GM18519 (cell line): ENCODE data around the gene SOX8.

Source experiments
- ATAC-seq: cut with Tn5 transposase; IDR thresholded peaks from one replicate; pipeline ENCODE4 v1.9.1; 2021; ENCODE audit warnings: mild to moderate bottlenecking, moderate library complexity; ENCODE audit not compliant: unreplicated experiment, low FRiP score

The SOX8 gene

DNA sequence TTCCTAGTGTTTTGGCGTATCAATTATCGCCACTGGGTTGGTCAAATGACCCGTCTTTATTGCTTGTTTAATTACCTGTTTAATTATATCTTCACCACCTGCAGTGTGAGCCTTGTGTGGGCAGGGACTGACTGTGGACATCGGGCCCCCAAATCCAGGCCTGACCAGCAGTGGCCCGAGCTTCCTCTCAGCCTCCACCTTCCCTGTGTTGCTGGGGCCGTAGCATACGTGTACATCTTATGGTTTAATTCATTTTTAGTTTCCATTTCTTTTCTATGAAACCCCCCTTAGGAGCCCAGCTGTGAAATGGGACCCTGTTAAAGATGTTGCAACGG is 9.6 kb upstream of the SOX8 start:
- ATAC-seq = no peak

DNA sequence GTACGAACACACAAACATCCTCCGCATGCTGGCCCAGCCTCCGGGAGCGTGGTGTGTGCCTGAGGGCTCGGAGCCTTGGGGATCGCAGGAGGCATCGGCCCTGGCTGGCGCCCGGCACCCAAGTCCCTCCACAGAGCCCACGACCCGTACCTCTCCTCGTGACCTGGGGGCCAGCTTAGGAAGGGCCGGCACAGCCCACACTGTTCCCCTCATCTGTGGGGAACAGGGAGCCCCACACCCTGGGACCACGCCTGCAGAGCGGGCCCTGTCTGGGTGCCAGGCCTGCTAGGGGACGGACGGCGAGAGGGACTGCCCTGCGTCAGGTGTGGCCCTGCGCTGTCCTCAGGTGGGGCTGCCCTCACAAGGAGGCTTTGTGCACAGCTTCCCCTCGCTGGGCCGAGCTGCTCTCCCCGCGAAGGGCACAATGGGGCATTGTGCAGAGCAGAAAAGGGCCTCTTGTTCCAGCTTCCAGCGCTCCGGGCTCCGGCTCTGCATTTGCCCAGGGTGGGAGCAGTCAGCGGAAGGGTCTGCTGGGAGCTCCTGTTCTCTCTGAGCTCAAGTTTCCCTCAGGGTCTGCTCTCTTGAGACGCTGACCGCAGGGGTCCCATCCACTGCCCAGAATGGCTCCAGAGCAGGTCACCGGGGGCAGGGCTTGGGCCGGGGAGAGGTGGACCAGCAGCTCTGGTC is 9.1 kb upstream of the SOX8 start:
- ATAC-seq = no peak

DNA sequence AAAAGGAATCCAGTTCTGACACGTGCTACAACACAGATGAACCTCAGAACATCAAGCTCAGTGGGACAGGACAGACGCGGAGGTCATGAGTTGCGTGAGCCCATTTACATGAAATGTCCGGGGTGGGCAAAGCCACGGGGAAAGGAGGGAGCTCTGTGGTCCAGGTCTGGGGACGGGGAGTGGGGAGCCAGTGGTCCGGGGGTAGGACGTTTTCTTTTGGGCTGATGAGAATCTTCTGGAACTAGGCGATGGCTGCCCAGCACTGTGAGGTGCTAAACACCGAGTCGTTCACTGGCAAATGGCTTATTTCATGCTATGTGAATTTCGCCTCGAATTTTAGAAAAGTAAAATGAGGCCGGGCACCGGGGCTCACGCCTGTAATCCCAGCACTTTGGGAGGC is 8.2 kb upstream of the SOX8 start:
- ATAC-seq = no peak

DNA sequence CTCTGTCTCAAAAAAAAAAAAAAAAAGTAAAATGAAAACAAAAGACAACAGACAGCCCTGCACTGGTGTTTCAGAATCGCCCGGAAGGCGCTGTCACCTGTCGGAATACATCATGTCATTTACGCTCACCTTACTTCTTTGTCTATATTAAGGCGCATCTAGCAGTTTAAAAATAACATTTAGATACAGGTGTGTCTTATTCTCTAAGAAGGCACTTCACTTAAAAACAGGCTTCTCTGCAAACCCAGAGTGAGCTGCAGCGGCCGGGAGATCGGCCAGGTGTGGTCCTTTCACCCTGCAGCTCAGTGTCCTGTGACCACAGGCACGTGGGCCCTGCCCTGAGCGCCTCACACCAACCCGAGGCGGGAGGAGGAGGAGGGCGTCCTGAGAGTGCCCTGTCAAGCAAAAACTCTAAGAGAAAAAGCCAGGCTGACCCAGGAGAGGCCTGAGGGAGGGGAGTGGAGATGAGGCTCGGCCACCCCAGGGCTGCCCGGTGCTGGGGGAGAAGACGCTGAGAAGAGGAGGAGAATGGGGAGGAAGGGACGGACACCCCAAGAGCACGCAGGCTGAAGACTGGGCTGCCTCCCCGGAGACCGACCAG is 7.5 kb upstream of the SOX8 start:
- no peak for ATAC-seq

DNA sequence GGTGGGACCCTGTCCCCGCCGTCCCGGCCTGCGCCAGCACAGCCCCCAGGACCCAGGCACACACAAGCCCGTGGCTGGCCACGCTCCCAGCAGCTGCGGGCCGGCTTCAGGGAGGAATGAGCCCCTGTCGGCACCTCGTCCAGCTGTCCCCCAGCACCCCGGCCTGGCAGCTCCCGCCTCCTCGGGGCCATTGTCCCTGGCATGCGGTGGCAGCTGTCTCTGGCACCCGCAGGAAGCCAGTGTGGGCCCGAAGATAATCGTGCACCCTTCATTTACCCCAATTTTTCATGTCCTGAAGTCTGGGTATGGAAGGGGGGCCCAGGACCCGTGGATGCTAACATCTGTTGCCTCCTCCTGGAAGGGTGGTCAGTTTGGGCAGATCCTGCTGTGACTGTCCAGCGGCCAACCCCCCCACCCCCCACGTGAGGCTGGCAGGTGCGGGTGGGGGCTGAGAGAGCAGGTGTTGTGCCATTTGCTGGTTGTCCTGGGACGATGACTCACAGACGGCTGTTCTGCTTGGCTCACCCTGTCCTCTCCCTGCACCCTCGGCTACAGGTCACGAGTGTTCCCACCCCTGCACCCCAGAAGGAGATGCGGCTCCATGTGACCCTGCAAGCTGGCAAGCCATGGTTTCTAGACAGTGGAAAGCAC is 6.8 kb upstream of the SOX8 start:
- no peak for ATAC-seq

DNA sequence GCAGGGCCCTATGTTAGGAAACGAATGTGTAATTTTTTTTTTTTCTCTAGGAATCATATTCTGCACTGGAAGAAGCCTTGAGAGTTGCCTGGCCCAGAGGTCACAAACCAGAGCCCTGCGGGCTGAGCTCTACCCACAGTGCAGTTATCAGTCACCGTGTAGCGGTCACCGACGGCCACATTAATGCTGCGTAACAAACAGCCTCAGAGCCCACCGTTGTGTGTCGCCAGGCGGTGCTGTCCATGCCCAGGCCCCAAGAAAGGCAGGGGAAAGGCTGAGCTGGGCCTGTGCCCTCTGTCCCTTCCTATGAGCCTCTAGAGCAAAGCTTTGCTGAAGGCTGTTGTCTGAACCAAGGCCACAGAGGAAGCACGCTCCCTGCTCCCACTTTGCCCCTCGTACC is 6.3 kb upstream of the SOX8 start:
- ATAC-seq = no peak

DNA sequence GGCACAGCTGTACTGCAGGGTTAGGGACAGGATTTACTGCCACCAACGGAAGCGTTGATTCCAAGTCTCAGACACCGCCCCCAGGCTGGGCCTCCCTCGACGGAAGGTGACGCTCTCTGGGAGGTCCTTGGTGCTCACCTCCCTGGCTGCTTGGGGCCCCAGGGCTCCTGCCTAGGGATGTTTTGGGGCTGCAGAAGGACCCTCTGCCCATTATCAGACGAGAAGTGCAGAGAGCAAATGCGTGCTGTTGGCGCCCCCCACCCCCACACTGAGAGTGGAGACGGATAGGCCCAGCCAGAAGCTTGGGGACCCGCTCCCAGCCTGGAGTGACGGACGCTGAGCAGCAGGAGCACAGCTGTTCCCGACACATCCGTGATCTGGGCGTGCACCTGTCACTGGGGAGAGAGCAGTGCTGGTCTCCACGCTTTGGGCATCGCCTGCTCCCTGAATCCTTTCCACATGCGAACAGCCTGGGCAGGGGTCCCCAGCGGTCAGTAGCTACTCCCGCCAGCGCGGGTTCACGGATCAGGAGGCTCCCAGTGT is 5.1 kb upstream of the SOX8 start:
- no peak for ATAC-seq

DNA sequence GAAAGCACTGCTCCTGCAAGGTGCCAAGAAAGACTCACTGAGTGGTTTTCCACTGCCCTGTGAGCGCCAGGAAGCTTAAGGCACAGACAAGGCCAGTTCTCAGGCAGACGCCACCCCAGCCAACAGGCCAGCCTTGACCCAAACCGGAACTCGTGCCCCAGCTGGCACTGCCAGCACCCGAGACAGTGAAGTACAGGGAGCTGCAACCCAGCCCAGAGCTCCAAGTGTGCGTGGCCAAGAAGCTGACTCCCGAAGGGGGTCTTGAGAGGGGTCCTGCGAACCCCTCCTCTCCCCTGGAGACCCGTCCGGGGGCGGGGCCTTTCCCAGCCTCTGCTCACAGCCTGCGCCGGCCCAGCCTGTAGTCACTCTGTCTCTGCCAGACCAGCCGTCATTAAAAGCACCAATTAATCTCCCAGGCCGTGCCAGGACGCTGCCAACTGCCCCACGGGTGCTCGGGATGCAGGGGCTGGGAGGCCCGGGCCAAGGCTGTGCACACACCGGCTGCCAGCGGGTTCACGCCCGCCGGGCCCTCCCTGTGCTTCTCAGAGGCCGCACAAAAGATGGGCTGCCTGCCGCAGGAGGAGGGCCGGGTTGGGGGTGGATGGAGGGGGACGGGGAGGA is 4.4 kb upstream of the SOX8 start:
- no peak for ATAC-seq

DNA sequence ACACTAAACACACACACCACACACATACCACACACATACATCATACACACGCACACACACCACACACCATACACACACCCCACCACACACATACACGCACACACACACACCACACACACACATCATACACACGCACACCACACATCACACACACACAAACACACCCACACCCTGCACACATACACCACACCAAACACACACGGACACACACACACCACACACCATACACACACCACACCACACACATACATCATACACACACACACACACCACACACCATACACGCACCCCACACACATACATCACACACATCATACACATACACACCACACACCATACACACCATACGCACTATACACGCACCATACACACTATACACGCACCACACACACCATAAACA is 3.7 kb upstream of the SOX8 start:
- no peak for ATAC-seq

DNA sequence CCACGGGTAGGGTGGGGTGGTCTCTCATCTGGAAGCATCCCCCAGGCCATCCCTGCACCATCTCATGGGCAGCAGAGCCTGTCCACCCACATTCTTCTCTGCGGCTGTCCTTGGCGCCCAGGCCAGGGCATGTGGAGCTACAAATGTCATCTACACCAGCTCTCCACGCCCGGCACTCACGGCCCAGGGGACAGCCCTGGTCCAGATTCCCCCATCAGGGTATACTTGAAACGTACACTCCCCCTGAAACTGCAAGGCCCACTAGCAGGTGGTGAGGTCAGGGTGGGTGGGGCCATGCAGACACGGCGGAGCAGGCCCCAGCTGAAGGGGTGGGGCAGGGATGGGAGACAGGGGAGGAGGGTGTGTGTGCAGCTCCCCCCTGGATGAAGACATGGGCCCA is 3.2 kb upstream of the SOX8 start:
- ATAC-seq = no peak

DNA sequence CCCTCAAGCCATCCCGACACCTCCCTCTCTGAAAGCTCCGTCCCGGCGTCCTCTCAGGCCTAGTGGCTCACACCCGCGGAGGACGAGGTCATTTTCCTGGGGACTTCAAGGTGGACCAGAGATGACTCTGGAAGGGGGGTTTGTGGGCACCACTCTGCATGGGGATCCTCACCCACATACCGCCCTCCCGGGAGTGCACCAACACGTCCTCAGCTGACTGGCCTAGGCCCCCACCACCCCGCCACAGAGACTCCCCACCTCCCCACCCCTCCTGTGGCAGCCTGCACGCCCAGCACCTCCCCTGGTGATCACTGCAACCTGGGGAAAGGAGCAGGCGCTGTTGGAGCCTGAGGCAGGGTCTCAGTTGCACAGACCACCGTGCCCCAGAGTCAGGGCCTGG is 2.4 kb upstream of the SOX8 start:
- ATAC-seq = no peak

DNA sequence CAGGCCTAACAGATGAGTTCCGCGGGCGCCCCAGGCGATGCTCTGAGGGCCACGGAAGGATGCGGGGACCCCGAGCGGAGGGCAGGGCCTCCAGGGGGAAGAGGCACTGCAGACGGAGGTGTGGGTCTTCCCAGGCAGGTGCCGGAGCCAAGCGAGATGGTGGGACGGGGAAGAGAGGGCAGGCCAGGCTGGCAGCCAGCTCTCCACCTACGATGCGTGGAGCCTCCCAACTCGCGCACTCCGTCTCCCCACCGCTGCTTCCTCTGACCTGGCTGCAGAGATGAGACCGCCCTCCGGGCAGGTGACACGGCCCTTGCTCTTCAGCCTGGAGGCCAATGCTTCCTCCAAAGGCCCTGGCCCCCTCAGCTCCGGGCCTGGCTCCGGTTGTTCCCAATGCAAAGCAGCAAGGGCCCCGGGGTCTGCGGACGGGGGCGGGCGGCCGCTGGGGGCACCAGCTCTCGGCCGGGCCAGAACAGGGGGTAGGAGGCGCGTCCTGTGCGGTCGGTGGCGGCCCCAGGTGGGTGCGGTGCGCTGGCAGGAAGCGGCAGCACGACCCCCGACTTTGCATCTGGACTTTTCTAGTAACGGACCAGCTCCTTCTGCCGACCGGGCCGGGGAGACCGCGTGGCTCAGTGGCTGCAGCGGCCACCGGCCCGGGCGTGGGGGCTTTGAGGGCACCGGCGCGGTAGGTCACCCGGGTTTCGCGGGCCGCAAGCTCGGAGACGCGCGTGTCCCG is 1.5 kb upstream of the SOX8 start:
- no peak for ATAC-seq

DNA sequence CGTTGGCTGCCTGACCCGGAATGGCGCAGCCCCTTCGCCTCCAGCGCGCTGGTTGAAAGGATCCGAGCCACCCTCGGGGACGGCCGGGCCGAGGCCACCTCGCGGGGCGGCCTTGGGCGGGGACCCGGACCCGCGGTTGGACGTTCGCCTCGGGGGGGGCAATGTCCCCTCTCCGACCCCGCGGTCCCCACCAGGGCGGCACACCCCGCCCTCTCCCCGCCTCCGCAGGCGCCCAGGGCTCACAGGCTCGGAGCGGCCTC is 1.0 kb upstream of the SOX8 start:
- ATAC-seq = no peak

DNA sequence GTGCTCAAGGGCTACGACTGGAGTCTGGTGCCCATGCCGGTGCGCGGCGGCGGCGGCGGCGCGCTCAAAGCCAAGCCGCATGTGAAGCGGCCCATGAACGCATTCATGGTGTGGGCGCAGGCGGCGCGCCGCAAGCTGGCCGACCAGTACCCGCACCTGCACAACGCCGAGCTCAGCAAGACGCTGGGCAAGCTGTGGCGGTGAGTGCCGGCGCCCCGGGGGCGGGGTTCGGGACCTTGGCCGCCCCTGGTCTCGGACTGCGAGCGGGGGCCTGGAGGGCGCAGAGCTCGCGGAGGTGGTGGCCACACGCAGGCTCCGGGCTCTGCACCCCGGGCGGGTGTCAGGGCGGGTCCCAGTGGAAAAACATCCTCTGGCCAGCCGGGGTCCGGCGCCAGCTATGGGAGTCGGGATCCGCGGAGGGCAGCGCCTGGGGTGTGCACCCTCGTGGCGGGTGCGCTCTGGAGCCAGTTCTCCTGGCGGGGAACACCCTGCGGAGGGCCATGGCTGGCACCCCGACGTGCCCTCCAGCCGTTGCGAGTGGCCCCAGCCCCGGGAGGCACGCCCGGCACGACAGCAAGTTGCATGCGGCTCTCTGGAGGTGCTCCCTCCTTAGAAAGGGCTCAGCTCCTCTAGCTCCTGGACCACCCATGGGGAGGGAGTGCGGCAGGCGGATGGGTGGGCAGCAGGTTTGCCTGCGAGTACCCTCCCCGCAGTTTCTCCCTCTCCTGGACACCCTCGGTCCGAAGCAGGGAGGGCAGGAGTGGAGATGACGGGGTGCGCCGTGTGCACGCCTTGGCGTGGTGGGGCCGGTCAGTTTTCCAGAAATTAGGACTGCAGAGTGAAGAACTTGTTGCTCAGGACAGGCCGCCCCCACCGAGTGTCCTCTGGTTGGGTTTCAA is 824 bp downstream of the SOX8 start:
- no peak for ATAC-seq

DNA sequence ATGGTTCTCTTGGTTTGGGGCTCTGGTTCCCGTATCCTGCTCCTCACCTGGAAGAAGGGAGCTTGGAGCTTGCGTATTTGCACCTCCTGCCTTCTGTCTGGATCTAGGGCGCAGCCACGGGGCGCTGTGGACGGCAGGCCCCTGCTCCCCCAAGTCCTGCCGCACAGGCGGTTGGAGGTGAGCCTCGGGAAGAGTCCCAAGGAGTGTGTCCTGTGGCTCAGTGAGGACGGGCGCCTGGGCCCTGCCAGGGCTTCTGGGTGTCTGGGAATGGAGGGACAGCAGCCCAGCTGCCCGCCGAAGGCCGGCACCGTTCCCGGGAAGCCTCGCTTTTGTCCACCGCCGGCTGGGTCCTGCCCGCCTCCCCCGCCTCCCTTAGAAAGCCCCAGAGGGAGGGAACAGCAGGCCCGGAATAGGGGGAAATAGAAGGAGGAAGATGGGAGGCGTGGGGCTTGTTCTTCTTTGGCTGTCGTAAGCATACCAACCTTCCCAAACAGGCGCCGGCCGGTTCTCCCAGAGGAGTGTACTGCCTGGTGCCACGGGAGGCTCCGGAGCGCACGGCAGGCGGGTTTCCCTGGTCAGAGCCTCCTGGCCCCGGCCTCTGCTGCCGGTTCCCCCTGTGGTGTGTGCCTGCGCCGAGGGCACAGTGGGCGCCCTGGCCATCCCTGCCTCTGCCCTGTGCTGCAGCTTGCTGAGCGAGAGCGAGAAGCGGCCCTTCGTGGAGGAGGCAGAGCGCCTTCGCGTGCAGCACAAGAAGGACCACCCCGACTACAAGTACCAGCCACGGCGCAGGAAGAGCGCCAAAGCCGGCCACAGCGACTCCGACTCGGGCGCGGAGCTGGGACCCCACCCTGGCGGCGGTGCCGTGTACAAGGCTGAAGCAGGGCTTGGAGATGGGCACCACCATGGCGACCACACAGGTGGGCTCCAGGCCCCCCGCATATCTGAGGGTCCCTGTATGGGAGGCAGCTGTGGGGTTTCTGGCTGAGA is 1.8 kb downstream of the SOX8 start:
- no peak for ATAC-seq

DNA sequence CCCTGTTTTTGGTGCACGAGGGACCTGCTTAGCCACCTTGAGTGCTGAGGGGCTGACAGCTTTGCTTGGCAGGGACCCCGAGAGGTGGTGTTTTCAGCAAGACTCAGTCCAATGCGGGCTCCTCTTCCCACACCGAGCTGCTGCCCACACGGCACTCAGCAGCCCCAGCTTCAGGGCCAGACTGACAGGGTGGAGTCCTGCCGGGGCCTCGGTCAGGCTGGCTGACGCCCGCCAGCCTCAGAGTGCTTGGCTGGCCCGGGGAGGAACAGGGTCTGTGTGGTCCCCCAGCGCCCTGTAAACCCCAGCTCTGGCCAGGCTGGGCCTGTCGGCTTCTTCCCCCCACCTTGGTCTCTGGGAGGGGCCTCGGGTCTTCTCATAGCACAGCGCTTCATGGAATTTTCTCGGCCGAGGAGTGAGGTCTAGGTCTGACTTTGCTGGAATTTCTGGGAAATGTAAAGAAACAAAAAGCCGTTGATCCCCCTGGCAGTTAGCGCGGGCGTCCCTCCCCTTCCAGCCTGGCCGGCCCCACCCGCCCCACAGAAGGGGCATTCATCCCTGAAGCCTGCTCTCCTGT is 2.6 kb downstream of the SOX8 start:
- no peak for ATAC-seq

DNA sequence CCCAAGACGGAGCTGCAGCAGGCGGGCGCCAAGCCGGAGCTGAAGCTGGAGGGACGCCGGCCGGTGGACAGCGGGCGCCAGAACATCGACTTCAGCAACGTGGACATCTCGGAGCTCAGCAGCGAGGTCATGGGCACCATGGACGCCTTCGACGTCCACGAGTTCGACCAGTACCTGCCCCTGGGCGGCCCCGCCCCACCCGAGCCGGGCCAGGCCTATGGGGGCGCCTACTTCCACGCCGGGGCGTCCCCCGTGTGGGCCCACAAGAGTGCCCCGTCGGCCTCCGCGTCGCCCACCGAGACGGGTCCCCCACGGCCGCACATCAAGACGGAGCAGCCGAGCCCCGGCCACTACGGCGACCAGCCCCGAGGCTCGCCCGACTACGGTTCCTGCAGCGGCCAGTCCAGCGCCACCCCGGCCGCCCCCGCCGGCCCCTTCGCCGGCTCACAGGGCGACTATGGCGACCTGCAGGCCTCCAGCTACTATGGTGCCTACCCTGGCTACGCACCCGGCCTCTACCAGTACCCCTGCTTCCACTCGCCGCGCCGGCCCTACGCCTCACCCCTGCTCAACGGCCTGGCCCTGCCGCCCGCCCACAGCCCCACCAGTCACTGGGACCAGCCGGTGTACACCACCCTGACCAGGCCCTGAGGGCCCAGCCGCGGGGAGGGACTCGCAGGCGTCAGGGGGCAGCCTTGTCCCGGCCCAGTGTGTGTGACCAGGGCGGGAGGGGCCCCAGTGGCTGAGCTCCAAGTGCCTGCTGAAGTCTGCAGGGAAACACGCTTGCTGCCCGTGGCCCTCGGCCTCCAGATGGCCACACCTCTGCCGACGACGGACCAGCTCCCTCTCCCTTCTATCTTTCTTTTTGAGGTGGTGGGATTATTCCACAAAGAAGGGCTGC is 3.4 kb downstream of the SOX8 start:
- no peak for ATAC-seq
